T-helper 22 cell (primary cell): ENCODE measurements around the gene TAF1.
"Not testable (repeated sequence)": the region's sequence is repeated elsewhere in the genome, so short reads cannot be mapped to it uniquely, and the experiment has no call there.

Experiments used
- DNase-seq: peaks from one replicate; pipeline ENCODE4 v3.0.0-alpha.2; 2020; ENCODE audit warnings: low read depth

The TAF1 gene, protein sequence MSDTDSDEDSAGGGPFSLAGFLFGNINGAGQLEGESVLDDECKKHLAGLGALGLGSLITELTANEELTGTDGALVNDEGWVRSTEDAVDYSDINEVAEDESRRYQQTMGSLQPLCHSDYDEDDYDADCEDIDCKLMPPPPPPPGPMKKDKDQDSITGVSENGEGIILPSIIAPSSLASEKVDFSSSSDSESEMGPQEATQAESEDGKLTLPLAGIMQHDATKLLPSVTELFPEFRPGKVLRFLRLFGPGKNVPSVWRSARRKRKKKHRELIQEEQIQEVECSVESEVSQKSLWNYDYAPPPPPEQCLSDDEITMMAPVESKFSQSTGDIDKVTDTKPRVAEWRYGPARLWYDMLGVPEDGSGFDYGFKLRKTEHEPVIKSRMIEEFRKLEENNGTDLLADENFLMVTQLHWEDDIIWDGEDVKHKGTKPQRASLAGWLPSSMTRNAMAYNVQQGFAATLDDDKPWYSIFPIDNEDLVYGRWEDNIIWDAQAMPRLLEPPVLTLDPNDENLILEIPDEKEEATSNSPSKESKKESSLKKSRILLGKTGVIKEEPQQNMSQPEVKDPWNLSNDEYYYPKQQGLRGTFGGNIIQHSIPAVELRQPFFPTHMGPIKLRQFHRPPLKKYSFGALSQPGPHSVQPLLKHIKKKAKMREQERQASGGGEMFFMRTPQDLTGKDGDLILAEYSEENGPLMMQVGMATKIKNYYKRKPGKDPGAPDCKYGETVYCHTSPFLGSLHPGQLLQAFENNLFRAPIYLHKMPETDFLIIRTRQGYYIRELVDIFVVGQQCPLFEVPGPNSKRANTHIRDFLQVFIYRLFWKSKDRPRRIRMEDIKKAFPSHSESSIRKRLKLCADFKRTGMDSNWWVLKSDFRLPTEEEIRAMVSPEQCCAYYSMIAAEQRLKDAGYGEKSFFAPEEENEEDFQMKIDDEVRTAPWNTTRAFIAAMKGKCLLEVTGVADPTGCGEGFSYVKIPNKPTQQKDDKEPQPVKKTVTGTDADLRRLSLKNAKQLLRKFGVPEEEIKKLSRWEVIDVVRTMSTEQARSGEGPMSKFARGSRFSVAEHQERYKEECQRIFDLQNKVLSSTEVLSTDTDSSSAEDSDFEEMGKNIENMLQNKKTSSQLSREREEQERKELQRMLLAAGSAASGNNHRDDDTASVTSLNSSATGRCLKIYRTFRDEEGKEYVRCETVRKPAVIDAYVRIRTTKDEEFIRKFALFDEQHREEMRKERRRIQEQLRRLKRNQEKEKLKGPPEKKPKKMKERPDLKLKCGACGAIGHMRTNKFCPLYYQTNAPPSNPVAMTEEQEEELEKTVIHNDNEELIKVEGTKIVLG (N-terminal part only)

DNA sequence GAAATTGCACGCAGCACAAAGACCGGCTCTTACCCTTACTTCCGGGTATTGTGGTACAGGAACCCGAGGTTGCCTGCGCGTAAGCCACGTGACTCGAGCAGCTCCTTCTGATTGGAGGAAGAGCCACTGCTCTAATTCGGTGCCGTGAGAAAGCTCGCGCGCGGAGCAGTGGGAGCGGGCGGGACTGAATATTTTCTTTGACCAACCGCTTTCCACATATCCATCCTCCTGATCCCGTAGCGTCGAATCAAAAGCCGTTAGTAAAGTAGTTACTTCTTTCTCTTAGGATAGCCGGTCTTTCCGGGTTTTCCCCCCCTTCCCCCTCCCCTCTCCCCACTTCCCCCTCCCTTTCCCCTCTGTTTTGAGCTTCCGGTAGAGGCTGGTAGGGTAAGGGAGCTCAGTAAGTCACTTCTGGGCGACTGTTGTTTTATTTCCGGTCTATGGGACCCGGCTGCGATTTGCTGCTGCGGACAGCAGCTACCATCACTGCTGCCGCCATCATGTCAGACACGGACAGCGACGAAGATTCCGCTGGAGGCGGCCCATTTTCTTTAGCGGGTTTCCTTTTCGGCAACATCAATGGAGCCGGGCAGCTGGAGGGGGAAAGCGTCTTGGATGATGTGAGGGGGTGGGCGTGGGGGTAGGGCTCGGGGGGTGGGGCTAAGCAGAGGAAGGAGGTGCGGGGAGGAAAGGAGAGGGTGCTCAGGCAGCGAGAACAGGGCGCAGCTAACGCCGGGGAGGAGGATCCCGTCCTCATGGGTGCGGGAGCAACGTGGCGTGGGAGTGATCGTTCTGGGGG, at the start of gene TAF1:
Gene TAF1, plus strand, starts transcription at position 483 of the 799 bp plus-strand sequence. Its CDS starts 18 bp downstream, at position 501.
- DNase-seq, result peak; percentile 87

DNA sequence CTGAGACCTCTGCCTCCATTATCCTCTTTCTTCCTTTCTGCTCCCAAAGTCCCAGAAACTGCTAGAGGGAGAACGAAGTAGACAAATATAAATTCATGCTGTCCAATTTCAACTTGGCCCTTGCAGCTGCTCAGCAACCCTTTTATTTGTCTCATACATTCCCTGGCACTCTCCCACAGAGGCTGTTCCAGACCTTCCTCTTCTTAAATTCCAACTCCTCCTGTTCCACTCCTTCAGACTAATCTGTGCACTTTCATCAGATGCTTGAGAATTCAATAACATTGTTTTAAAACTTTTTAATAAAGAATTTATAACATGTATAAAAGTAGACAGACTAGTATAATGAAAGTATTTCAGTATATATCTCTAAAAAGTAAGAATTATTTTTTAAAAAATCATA, 49.2 kb upstream of the TAF1 start:
- not testable (repeated sequence) for DNase-seq

DNA sequence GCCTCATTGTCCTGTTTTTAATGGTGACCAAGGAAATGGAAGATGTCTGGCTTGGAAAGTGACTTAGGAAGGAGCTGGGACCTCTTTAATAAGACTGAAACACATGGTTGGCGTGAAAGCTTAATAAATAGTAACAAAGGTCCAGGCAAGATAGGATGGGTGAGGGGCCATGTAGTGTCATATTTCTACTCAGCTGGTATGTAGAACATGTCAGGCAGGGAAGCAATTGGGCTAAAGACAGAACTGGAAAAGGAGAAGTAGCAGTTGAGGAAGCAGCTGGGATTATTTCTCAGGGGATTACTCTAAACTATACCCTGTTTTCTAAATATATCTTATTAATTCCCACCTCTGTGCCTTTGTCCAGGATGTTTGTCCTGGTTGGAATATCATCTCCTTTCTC, 46.0 kb upstream of the TAF1 start:
- no peak for DNase-seq

DNA sequence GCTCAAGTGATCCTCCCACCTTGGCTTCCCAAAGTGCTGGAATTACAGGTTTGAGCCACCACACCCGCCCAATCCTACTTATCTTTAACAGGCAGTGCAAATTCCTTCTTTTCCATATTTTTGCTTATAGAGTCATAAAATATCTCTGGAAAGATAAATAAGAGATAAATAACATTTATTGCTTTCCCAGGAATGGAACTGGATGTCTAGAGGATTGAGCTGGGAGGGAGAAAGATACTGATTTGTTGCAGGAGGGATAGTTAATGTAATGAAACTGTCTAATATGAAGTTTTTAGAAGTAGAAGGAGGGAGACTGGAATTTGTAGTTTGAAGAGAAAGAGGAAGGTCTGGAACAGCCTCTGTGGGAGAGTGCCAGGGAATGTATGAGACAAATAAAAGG, 44.4 kb upstream of the TAF1 start:
- DNase-seq, result no peak

DNA sequence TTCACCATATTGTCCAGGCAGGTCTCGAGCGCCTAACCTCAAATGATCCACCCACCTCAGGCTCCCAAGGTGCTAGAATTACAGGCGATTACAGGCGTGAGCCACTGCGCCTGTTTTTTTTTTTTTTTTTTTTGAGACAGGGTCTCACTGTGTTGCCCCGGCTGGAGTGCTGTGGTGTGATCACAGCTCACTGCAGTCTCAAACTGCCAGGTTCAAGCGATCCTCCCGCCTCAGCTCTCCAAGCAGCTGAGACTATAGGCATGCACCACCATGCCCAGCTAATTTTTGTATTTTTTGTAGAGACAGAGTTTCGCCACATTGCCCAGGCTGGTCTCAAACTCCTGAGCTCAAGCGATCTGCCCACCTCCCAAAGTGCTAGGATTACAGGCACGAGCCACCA, 41.7 kb upstream of the TAF1 start:
- not testable (repeated sequence) for DNase-seq

DNA sequence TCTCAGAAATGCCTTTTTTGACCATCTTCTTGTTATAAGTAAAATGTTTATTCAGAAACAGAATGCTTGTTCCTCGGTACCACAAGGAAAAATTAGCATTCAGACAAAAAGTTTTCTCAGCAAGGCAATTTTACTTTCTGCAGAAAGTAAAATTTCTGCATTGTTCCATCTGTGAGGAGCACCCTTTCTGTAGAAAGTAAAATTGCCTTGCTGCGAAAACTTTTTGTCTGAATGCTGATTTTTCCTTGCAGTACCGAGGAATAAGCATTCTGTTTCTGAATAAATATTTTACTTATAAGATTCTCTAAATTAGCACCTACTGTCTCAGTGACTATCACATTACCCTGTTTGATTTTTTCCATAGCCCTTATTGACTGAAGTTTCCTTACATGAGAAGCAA, 39.8 kb upstream of the TAF1 start:
- no peak for DNase-seq

DNA sequence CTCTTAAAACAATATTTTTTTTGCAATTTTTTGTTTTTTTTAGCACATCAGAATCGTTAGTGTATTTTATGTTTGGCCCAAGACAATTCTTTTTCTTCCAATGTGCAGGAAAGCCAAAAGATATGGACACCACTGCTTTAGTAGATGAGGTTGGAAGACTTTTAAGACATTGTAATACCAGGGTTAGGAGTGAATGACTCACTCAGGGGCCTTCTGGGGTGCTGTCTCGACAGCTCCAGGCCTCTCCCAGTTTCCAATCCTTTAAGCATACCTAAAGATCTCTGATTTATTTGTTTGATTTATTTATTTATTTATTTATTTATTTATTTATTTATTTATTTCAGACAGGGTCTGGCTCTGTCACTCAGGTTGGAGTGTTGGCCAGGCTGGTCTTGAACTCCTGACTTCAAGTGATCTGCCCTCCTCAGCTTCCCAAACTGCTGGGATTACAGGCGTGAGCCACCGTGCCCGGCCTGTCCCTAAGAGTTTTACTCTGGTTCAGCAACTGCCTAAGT, 16.9 kb upstream of the TAF1 start:
- DNase-seq, result not testable (repeated sequence)

DNA sequence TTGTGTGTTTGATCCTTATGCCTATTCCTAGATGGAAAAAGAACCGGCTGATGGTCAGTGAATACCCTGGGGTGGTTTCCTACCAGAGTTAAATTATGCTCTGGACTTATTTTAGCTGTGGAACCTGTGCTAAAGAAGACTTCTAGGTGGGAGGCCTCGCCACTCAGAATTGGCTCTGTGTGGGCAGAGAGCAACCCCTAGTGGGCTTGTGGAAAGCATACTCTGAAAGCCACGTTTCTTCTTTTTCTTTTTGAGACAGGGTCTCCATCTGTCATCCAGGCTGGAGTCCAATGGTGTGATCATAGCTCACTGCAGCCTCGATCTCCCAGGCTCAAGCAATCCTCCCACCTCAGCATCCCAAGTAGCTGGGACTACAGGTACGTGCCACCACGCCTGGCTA, 16.3 kb upstream of the TAF1 start:
- not testable (repeated sequence) for DNase-seq

DNA sequence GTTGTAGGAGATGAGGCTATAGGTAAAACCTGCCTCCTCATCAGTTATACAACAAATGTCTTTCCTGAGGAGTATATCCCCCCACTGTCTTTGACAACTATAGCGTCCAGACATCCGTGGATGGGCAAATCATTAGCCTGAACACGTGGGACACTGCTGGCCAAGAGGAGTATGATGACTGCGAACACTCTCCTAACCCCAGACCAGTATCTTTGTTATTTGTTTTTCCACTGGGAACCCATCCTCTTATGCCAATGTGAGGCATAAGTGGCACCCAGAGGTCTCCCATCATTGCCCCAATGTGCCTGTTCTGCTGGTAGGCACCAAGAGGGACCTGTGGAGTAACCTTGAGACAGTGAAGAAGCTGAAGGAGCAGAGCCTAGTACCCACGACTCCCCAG, 13.7 kb upstream of the TAF1 start:
- DNase-seq, result not testable (repeated sequence)

DNA sequence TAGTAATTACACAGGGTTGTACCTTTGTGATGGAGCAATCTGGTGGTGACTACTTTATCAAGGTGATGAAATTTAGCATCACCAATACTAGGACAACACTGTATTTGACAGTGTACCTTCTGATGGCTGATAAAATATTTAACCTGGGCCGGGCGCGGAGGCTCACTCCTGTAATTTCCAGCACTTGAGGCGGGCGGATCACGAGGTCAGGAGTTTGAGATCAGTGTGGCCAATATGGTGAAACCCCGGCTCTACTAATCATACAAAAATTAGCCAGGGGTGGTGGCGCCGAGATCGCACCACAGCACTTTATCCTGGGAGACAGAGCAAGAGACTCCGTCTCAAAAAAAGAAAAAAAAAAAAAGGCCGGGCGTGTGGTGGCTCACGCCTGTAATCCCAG, 1.9 kb upstream of the TAF1 start:
- no peak for DNase-seq

DNA sequence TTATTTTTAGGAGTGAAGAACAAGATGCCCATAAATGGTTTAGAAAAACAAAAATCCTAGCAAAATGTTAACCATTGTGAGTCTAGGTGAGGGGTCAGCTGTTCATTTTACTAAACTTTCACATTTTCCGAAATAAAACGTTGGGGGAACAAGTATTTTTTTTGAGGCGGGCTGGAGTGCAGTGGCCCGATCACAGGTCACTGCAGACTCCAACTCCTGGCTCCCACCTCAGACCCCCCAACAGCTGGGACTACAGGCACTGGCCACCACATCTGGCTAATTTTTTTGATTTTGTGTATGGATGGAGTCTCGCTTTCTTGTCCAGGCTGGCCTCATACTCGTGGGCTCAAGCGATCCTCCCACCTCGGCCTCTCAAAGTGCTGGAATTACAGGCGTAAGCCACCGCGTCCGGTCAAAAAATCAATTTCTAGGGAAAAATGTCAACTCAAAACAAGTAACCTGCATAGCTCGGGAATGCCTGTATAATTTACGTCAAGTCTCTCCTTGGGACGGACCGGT, 742 bp upstream of the TAF1 start:
- no peak for DNase-seq

DNA sequence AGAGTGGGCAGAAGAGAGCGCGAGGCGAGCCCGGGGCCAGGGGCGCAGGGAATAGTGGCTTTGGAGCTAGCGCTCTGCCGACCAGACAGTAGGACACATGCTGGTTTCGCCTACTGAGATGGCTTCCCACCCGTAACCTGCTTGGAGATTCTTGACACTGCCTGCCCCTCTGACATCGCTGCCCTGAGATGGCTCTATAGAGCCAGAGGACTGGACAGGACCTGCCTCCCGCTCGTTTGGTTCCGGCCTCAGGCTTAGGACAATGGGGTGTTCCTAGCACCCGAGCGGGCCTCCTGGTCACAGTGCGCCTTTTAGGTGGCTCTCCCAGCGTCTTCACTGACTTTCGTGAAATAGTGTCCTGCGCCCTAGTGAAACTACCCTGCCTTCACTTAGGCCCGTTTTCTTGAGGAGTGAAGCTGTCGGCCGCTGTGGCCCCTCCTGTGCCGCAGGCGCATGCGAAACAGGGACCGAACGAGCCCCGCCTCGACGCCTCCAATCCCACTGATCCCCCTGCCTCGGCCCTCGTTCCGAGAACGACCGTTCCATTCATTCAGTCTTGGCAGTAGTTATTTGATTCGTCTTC, 608 bp downstream of the TAF1 start:
- peak; percentile 8 for DNase-seq

DNA sequence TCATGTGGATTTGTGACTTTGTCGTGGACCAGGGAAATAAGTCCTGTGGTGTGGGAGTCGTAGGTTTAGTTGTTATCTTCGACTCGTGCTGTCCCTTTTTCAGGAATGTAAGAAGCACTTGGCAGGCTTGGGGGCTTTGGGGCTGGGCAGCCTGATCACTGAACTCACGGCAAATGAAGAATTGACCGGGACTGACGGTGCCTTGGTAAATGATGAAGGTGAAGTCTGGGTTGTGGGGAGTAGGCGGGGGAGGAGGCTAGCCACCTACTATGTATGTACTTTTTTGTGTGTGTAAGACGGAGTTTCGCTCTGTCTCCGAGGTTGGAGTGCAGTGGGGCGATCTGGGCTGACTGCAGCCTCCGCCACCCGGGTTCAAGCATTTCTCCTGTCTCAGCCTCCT, 1.2 kb downstream of the TAF1 start:
- DNase-seq, result no peak

DNA sequence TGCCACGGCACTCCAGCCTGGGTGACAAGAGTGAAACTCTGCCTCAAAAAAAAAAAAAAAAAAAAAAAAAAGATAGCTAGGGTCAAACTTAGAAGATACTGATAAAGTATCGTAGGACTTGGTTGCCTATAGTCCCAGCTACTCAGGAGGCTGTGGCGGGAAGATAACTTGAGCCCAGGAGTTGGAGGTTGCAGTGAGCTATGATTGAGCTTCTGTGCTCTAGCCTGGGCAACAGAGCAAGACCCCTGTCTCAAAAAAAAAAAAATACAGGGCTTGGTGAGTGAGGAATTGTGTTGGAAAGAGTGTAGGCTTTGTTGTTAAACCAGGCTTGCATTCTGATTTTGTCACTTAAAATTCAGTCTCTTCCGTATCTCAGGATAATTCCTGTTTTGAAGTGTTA, 6.2 kb downstream of the TAF1 start:
- no peak for DNase-seq

DNA sequence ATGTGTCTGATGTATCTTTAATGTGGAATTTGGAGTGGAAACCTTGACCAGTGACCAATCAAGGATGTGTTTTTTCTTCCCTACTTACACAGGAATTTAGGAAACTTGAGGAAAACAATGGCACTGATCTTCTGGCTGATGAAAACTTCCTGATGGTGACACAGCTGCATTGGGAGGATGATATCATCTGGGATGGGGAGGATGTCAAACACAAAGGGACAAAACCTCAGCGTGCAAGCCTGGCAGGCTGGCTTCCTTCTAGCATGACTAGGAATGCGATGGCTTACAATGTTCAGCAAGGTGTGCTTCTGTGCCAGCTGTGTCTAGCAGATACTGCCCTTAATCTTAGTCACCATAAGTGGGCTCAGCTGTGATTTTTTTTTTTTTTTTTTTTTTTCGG, 12.6 kb downstream of the TAF1 start:
- DNase-seq, result no peak

DNA sequence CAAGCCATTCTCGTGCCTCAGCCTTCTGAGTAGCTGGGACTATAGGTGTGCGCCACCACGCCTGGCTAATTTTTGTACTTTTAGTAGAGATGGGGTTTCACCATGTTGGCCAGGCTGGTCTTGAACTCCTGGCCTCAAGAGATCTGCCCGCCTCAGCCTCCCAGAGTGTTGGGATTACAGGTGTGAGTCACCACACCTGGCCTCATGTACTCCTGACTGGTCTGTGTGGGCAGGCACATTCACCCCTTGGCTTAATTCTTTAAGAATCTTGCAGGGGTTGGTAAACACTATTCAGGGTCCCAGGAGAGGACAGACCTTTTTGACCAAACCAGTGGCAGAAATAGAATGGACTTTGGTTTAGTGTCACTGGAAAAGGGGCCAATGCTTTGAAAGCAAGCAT, 25.6 kb downstream of the TAF1 start:
- DNase-seq, result not testable (repeated sequence)

DNA sequence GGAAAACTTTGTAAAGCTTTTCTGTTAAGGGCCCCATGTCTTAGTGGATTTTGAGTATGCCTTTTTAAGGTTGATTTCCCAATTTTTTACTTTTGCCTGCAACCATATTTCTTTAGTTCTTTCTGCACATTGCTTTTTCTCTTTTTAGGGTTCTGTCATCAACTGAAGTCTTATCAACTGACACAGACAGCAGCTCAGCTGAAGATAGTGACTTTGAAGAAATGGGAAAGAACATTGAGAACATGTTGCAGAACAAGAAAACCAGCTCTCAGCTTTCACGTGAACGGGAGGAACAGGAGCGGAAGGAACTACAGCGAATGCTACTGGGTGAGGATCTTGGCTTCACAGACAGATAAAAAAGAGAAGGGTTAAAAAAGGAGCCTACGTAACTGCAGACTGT, 27.8 kb downstream of the TAF1 start:
- DNase-seq, result no peak

DNA sequence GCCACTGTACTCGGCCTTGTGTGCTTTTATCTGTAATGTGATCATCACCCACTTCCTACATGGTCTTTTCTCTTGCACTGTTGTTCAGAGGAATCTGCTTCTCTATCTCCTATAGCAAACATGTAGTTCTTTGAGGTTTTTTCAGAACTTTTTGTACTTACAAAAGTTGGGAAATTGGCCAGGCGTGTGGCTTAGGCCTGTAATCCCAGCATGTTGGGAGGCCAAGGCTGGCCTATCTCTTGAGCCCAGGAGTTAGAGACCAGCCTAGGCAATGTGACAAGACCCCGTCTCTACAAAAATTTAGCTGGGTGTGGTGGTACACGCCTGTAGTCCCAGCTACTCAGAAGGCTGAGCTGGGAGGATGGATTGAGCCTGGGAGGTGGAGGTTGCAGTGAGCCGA, 30.4 kb downstream of the TAF1 start:
- DNase-seq, result no peak

DNA sequence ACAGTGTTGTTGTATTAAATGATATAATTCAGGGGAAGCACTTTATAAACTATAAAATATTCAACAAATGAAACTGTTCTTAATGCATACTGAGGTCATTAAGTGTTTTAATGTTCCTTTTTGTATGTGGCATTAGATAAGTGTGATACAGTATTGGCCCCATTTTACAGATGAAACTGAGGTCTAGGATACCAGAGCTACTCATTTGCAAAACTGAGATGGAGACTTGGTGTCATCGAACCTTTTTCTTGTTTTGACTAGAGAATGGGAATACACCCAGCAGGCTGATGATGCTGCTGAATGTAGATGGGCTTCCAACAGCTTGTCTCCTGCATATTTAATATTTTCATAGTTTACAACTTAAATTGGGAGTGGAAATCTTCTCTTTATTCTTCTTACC, 34.6 kb downstream of the TAF1 start:
- no peak for DNase-seq

DNA sequence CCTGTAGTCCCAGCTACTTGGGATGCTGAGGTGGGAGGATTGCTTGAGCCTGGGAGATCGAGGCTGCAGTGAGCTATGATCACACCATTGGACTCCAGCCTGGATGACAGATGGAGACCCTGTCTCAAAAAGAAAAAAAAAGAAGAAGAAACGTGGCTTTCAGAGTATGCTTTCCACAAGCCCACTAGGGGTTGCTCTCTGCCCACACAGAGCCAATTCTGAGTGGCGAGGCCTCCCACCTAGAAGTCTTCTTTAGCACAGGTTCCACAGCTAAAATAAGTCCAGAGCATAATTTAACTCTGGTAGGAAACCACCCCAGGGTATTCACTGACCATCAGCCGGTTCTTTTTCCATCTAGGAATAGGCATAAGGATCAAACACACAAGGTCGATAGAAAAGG, 50.1 kb downstream of the TAF1 start:
- DNase-seq, result not testable (repeated sequence)

DNA sequence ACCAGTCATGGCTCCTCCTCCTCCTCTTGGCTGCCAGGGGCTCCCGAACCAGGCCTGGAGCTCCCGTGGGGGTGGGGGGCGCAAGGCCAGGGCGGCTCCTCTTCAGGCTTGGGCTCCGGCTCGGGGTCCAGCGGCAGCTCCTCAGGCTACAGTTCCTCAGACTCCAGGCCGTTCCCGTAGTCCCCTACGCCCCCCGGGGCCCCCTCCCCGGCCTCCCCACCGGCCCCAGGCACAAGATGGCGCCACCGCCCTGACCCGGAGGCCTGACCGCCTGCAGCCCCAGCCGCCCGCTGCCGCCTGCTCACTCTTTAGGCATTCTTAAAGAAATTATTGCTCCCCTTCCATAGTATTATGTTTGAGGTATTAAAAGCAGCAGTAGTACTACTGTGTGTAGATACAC, 54.5 kb downstream of the TAF1 start:
- no peak for DNase-seq
